HG02759 (cell line): ENCODE data around the gene PPM1G.
A peak's percentile ranks its signal among the peaks of the same experiment; 100 is the strongest.
"Not testable (repeated sequence)": the region's sequence is repeated elsewhere in the genome, so short reads cannot be mapped to it uniquely, and the experiment has no call there.

Source experiments
- ATAC-seq: cut with Tn5 transposase; IDR thresholded peaks from one replicate; pipeline ENCODE4 v1.9.1; 2021; ENCODE audit warnings: mild to moderate bottlenecking, moderate library complexity; ENCODE audit not compliant: unreplicated experiment

Gene PPM1G, protein sequence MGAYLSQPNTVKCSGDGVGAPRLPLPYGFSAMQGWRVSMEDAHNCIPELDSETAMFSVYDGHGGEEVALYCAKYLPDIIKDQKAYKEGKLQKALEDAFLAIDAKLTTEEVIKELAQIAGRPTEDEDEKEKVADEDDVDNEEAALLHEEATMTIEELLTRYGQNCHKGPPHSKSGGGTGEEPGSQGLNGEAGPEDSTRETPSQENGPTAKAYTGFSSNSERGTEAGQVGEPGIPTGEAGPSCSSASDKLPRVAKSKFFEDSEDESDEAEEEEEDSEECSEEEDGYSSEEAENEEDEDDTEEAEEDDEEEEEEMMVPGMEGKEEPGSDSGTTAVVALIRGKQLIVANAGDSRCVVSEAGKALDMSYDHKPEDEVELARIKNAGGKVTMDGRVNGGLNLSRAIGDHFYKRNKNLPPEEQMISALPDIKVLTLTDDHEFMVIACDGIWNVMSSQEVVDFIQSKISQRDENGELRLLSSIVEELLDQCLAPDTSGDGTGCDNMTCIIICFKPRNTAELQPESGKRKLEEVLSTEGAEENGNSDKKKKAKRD

DNA sequence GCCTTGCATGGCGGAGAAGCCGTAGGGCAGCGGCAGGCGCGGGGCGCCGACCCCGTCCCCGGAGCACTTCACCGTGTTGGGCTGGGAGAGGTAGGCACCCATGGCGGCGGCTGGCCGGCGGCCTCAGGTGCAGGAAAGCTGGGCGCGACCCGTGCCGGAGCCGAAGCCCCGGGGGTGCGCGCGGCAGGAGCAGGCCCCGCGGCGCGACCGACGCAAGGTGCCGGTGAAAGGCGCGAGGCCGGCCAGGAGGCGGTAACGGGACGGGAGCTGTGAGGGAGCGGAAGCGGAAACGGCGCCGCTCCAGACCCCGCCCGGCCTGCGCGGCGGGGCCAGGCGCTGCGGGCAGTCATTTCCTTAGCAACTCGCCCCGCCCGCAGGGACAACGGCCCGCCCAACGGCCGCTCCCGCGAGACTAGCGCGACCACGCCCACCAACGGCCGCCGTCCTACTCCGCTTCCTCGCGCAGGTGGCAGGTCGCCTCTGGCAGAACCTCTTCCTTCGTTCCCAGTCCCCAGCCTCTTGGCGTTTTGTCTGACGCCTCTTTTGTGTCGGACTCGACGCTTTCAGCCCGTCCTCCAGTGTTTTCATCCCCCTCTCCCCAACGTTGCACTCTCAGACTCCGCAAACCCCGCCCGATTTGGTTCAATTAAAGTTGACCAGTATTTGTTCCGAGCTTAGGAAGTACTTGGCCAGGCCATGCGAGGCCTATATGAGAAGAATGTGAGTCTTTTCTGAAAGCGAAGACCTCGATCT is at the start of gene PPM1G:
Gene PPM1G, minus strand, starts transcription at position 271 of the 753 bp plus-strand sequence. Its CDS starts 169 bp downstream, at position 102.
- peak; percentile 96 for ATAC-seq

DNA sequence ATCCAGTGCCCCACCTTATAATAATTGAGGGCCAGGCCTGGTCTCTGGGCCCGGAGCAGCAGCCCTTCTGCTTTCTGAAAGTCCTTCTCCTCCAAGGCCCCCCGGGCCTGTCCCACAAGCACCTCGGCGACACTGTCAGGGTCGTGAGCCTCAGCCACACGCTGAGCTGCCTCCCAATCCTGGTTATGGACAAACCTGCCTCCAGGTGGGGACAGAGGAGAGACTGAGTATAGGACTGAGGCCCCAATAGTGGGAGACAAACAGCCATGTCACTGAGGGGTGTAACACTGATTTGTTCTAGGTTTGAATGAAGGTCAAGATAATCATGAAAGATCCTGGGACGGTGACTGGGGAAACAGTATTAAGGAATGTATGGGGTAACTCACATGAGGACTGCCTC is 44.6 kb upstream of the PPM1G start:
- no peak for ATAC-seq

DNA sequence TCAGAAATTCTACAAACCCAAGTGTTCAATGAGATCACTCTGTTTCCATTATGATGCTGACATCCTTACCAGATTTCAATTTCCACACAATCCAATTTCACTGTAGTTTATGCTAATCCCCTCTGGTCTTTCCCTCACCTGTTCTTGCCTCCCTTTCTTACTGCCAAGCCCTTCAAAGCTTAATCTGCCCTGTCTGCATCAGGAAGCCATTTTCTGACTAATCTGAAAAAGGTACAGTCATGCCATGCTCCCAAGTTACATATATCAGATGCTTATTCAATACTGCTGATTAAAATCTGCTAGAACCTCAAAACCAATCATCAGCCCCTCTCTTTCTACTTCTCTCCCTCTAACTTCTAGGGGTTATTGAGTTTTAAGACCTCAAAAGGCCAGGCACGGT is 41.7 kb upstream of the PPM1G start:
- no peak for ATAC-seq

DNA sequence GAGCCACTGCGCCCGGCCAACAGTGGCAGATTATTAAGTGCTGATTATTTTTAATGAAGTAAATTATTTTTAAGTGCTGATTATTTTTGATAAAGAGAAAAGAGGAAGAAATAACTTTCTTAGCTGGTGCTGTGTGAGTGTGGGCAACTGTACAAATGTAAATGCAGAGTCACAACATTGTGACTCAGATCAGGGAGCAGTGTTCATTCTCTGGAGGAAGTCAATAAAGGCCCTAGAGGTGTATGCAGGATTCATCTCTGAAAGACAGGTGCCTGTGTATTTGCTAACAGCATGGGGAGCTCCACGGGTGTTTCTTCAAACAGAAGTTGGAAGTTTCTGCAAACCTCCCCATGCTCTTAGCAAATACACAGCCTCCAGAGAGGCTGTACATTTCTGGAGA is 39.0 kb upstream of the PPM1G start:
- ATAC-seq: no peak

DNA sequence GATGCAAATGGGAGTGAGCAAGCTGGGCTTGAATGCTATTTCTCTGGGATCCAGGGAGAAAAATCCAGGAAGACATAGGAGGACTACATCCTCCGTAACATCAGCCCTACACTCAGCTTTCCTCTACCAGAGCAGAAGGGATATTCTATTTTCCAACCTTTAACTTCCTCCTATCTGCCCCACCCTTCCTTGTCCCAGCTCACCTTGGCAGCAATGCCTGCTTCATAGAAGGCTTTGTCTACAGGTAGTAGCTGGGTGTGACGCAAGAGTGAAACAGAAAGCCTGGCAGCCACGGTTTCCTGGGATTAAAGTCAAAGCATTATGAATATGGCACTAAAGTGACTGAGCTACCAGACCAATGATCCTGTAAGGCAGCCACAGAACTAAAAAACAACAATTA is 36.7 kb upstream of the PPM1G start:
- ATAC-seq: no peak

DNA sequence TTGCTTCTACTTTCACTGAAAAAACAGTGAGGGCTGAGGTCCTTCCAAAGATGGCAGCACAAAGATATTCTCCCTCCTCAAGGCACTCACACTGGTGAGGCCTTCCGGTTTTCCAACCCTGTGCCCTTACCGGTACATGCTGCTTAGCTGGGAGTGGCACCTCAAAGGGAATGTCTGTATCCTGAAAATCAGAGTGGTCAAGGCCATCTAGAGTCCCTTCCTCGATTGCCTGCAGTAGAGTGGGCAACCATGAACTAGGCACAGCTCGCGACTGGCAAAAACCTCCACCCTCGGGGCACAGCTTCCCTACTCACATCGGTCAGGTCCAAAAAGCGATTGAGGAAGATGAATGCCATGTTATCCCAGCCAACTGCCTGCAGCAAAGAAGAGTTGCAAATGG is 36.2 kb upstream of the PPM1G start:
- ATAC-seq: no peak

DNA sequence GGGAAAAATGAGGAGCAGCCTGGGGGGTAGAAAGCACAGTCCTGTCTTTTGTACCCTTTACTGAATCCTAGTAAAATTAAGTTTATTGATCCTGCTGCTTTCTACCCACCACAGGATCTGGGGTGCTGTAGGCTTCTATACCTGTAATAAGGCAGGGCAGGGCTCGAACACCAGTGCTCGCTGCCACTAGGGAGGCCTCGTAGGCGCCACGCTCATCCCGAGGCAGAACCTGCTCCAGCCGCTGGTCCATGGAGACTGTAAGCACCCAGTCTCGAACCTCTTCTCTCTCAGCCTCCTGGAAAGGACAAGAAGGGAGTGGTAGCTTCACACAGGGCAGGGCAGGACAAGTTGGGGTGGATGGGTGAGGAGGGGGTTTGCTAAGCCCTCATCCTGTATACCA is 35.8 kb upstream of the PPM1G start:
- no peak for ATAC-seq

DNA sequence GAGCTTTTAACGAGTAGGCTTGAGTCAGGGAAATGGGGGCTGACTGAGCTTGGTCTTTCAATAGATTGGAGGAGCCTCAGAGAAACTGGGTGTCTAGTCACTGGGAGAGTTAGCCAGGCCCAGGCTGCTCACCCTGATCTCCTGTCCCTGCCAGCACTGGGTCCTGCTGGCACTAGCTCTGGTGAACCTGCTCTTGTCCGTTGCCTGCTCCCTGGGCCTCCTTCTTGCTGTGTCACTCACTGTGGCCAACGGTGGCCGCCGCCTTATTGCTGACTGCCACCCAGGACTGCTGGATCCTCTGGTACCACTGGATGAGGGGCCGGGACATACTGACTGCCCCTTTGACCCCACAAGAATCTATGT is 33.5 kb upstream of the PPM1G start:
- no peak for ATAC-seq

DNA sequence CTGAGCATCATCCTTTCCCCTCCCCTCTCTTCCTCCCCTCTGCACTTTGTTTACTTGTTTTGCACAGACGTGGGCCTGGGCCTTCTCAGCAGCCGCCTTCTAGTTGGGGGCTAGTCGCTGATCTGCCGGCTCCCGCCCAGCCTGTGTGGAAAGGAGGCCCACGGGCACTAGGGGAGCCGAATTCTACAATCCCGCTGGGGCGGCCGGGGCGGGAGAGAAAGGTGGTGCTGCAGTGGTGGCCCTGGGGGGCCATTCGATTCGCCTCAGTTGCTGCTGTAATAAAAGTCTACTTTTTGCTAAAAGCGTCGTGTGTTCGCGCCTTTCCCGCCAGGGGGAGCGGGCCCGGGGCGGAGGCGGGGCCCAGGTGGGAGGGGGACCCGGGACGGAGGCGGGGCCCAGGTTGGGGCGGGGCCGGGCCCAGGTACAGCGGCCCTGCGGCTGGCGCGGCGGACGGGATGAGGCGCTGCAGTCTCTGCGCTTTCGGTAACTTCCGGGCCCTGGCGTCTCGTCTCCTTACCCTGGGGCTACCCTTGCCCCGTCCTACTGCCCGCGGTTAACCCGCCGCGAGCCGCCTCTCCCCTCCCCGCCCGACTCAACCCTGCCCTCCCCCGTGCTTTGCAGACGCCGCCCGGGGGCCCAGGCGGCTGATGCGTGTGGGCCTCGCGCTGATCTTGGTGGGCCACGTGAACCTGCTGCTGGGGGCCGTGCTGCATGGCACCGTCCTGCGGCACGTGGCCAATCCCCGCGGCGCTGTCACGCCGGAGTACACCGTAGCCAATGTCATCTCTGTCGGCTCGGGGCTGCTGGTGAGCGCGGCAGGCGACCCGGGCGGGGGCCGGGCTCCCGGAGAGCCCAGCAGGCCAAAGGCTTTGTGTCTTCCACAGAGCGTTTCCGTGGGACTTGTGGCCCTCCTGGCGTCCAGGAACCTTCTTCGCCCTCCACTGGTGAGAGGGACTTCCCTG is 32.8 kb upstream of the PPM1G start, which contains the start of gene KRTCAP3:
Gene KRTCAP3, plus strand, starts transcription at position 424 of the 962 bp plus-strand sequence. Its CDS starts 32 bp downstream, at position 456.
- no peak for ATAC-seq

DNA sequence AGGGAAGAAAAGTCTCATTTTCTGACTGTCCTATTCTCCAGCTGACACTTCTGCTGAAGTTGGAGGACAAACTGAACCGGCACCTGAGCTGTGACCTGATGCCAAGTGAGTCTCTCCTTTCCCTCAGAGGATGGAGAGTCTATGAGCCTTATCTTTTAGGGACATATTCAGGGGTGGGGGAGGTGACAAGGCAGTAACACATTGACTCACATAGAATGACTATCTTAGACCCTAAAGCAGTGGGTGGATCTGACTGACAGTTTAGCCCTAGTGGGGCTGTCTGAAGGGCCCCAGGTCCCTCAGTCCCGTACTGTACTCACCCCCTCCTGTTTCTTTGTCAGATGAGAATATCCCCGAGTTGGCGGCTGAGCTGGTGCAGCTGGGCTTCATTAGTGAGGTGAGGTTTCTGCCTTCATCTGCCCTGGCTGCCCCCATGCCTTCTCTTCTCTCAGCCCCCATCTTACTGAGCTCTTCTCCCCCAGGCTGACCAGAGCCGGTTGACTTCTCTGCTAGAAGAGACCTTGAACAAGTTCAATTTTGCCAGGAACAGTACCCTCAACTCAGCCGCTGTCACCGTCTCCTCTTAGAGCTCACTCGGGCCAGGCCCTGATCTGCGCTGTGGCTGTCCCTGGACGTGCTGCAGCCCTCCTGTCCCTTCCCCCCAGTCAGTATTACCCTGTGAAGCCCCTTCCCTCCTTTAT is 32.0 kb upstream of the PPM1G start:
- ATAC-seq: no peak

DNA sequence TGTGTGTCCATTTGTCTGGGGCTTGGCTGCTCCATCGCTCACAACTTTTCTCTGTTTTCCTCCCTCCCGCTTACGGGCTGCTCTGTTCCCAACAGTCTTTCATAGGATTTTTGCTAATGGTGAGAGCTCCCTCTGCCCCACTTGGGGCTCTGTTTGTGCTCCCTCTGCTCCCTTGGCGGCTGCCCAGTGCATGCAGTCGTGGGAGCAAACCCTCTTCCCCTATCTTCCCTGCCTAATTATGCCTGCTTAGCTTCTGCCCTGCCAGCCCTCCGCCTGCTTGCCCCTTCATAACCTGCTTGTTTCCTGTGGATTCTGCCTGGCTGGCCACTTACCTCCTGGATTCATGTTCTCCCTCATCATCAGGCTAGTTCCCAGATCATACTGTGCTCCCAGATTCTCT is 26.2 kb upstream of the PPM1G start:
- ATAC-seq: no peak

DNA sequence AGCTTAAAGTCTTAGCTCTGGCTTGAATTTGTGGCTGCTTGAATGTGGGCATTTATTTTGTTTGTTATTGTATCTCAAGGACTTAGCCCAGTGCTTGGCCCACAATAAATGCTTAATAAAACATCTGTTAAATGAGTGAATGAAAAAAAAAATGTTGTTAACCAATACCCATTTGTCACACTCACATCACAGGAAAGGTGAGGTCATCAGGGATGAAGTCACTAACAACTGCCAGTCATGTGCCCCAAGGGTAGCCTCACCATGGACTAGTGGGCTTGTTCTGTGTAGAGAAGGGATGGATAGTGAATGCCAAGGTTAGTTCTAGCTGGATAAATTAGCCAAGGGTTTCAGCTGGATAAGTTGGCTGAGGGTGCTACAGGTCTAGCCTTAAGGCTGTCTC is 22.0 kb upstream of the PPM1G start:
- ATAC-seq: no peak

DNA sequence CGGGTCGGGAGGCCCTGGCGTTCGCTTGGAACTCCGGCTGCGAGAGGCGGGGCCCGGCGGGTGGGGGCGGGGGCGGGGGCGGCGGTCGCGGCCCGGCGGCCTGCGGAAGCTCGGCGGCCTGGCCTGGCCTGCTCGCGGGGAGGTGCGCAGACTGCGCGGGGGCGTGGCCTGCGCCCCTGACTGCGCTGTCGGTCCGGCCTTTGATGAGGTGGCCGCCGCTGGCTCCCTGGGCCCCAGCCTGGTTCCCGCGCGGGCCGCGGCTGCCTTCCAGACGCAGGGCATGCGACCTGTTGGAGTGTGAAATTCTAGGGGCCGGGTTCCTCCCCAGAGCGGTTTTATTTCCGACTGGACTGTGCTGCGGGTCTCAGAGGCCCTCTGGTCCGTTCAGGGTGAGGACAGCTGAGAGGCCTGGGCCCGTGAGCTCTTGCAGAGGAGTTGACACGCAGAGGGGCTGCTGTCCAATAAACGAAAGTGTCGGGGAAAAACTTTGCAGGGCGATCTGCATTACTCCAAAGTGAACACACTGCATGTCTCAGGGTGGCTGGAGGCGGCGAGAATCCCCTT is 19.7 kb upstream of the PPM1G start:
- ATAC-seq: peak; percentile 77

DNA sequence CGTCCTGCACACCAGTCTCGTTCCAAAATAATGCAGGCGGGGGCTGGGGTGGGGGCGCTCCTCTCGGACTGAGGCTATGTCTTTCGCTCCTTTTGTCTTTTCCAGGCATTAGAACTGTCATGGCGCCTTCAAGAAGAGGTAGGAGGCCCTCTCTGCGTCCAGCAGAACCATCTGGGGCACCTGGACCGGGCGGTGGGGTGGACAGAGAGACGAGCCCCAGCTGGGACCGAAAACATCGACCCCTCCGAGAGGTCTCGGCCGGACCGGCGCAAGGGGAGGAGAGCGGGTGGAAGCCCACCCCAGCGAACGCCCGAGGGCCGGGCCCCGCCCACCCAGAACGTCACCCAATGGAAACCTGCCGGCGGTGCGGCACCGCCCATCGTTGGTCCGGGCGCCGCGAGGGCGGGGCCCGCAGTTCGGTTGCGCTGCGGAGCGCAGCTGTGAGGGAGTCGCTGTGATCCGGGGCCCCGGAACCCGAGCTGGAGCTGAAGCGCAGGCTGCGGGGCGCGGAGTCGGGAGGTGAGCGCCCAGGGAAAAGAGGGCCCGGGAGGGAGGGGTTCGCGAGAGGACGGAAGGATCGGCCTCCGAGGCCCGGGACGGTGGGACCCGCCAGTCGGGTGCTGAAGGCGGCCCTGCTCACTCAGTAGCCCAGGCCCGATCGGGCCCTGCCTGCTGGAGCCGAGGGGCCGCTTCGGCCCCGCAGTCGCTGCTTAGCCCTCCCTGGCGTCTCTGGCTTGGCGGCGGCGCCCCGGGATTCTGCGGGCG is 19.0 kb upstream of the PPM1G start, which contains the start of gene NRBP1:
Gene NRBP1, plus strand, starts transcription at position 419 of the 765 bp plus-strand sequence. CDS start 4,643 bp downstream, outside the sequence.
- ATAC-seq: peak; percentile 86

DNA sequence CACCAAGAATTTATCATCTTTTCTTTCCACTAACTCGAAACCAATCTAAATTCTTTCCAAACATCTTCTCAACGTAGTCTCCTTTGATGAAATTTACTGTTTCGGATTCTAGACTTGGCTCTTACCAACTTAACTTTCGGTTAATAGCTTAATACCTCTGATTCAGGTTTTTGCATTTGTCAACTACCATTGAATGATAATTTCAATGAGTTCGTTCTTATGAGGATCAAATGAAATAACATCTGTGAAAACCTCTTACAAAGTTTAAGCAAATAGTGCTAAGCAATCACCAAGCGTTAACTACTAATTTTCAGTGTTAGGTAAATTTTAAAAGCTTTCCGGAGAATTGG is 18.4 kb upstream of the PPM1G start:
- ATAC-seq: no peak

DNA sequence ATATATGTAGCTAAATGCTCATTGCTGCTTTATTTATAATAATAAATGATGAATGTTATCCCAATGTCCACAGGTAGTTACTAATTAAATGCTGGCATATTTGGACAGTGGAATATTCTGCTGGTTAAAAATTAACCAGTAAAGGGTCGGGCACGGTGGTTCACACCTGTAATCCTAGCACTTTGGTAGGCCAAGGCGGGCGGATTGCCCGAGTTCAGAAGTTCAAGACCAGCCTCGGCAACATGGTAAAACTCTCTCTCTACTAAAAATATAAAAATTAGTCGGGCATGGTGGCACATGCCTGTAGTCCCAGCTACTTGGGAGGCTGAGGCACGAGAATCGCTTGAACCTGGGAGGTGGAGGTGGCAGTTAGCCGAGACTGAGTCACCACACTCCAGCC is 15.6 kb upstream of the PPM1G start:
- ATAC-seq: not testable (repeated sequence)

DNA sequence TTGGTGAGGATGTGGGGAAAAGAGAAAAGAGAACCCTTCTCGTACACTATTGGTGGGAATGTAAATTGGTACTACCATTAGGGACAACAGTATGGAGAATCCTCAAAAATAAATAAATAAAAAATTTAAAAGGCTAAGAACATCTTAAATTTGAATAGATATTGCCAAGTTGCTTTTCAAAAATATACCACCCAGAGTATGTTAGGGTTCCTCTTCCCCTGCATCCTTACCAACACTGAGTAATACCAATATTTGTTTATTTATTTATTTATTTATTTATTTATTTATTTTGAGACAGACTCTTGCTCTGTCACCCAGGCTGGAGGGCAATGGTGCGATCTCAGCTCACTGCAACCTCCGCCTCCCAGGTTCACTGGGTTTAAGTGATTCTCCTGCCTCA is 13.6 kb upstream of the PPM1G start:
- ATAC-seq: no peak

DNA sequence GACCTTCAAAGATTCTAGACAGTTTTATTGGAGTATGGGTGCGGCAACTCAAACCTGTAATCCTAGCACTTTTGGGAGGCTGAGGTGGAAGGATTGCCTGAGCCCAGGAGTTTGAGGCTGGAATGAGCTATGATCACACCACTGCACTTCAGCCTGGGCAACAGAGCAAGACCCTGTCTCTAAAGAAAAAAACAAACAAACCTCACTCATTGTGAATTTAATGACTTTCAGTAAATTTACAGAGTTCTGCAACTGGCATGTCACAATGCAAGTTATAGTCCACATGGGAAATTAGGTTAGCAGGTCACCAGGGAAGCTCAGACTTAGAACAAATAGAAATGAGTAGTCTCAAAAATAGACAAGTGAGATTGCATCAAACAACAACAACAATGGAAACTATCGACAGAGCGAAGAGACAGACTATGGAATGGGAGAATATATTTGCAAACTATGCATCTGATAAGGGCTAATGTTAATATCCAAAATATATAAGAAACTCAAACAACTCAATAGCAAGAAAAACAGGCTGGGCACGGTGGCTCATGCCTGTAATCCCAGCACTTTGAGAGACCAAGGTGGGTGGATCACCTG is 12.4 kb upstream of the PPM1G start:
- ATAC-seq: no peak

DNA sequence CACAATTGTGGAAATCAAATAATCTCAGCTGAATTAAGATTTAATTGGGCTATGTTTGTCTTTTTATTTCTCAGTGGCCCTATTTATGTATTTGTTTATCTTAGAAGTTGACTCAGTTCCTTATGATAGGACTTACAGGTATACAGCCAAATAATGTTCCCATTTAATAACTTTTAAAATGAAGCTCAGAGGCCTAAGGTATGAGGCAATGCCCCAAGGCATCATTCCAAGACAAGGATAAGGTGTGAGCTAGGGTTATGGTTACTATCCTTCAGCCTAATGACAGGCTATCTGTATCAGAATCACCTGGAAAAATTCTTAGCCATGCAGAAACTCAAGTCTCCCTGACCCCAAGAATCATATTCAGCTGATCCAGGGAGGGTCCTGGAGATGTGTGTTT is 11.6 kb upstream of the PPM1G start:
- no peak for ATAC-seq
